ENCODE results near the gene TRIM28. TPM values are rescaled to one million over a fixed set of nuclear protein-coding genes. Genes with fewer than 3 reads are reported as not detected.
A peak's percentile ranks its signal among the peaks of the same experiment; 100 is the strongest.

The TRIM28 gene
- total RNA-seq, 6 donors from 2014 or later: 197 to 283 (median 213) TPM

DNA sequence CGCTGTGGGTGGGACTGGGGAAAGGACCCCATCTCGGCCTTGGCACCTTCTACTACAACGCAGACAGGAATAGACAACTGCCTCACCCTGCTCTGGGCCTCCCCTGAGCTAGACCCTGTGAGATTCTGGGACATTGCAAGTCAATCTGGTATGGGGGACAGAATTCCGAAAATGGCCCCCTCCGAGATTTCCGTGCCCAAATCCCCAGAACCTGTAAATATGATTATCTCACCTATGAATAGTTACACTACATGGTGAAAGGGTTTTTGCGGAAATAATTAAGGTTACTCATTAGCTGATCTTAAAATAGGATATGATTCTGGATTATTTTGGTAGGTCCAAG is 23.6 kb upstream of the TRIM28 start:
- TF ChIP-seq CTCF (IDR thresholded peaks at IDR 0.05): peak in 1 of 6 experiments; percentile 1
- no peak for TF ChIP-seq POLR2AphosphoS5 (IDR thresholded peaks at IDR 0.05)
- peak in 1 of 4 donors; percentile 9 for TF ChIP-seq POLR2A (IDR thresholded peaks at IDR 0.05)
- Histone ChIP-seq H3K4me1 (peaks cover 26 to 45% (median 32%) of the 10 kb centered on the region in 4 donors), H3K36me3 (peaks cover 7 to 22% (median 16%) of the 10 kb centered on the region in 4 donors), H3K27me3 (no peaks in the 10 kb centered on the region), H3K9me3 (no peaks in the 10 kb centered on the region), H3K4me3 (peak overlapping the region; percentile 86 to 99 (median 88)), H3K27ac (peak overlapping the region; percentile 93 to 99 (median 96))
- DNase-seq: no peak
- whole genome bisulfite sequencing, 2 donors: 13 to 16% methylated on average over 3 to 7 of the region's 7 CpGs
- ATAC-seq (ENCODE audit: low FRiP score in 2 of 2): no peak

- no peak for ATAC-seq (ENCODE audit: low FRiP score in 2 of 2)
- Histone ChIP-seq H3K9me3 (no peaks in the 10 kb centered on the region), H3K4me3 (no peak overlapping the region), H3K4me1 (peaks cover 21 to 33% (median 28%) of the 10 kb centered on the region in 4 donors), H3K27me3 (no peaks in the 10 kb centered on the region), H3K27ac (peak overlapping the region in 2 of 4 donors; percentile 4 to 58), H3K36me3 (peaks cover 4 to 9% (median 7%) of the 10 kb centered on the region in 4 donors)
- TF ChIP-seq CTCF (IDR thresholded peaks at IDR 0.05) (no peak), POLR2A (IDR thresholded peaks at IDR 0.05) (no peak), EP300 (IDR thresholded peaks at IDR 0.05) (no peak), POLR2AphosphoS5 (IDR thresholded peaks at IDR 0.05) (no peak)
- no peak for DNase-seq
- WGBS, 2 donors: 63 to 67% methylated on average over 4 of the region's 4 CpGs
Measured at GRCh38 chr19:58521651-58522050, 22.2 kb upstream of the TRIM28 start.

DNA sequence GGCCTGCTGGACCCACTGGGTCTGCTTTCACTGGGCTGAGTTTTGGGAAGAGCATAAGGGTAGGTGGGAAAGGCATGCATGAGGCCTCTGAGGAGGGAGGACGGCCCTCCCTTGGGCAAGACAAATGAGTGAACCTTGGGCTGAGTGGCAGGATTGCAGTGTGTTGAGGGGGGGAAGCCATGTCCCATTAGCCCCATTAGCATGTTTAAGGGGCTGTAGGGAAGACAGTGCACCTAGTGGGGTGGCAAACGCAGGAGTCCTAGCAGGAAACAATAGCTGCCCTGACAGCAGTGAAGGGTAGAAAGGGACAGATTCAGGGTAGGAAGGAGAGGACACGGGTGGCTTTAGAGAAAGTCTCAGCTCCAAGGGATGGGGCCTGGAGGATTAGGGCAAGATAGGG is 21.2 kb upstream of the TRIM28 start:
- H3K4me3 ChIP-seq: no peak overlapping the region
- H3K27me3 ChIP-seq: no peaks in the 10 kb centered on the region
- ATAC-seq (ENCODE audit: low FRiP score in 2 of 2): no peak
- no peak for TF ChIP-seq EP300 (IDR thresholded peaks at IDR 0.05)
- no peak for TF ChIP-seq CTCF (IDR thresholded peaks at IDR 0.05)
- no peak for TF ChIP-seq POLR2A (IDR thresholded peaks at IDR 0.05)
- no peak for TF ChIP-seq POLR2AphosphoS5 (IDR thresholded peaks at IDR 0.05)
- H3K4me1 ChIP-seq: peaks cover 11 to 26% (median 21%) of the 10 kb centered on the region in 4 donors
- no peaks in the 10 kb centered on the region for H3K9me3 ChIP-seq
- DNase-seq: no peak
- 82 to 84% methylated on average over 3 of the region's 3 CpGs for WGBS, 2 donors
- H3K36me3 ChIP-seq: no peaks in the 10 kb centered on the region
- no peak overlapping the region for H3K27ac ChIP-seq

DNA sequence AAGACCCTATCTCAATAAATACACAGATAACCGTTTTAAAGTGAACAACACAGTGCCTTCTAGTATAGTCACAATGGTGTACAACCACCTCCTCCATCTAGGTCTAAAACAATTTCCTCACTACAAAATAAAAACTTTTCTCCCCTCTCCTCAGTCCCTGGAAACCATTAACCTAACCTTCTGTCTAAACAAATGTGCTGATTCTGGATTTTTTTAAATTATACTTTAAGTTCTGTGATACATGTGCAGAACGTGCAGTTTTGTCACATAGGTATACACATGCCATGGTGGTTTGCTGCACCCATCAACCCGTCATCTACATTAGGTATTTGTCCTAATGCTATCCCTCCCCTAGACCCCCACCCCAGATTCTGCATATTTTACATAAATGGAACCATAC is 14.5 kb upstream of the TRIM28 start:
- no peaks in the 10 kb centered on the region for H3K4me1 ChIP-seq
- H3K9me3 ChIP-seq: no peaks in the 10 kb centered on the region
- H3K4me3 ChIP-seq: no peak overlapping the region
- H3K36me3 ChIP-seq: no peaks in the 10 kb centered on the region
- no peaks in the 10 kb centered on the region for H3K27me3 ChIP-seq
- no peak overlapping the region for H3K27ac ChIP-seq
- no peak for ATAC-seq (ENCODE audit: low FRiP score in 2 of 2)
- WGBS, 2 donors: 83% methylated on average over 3 of the region's 3 CpGs
- no peak for TF ChIP-seq EP300 (IDR thresholded peaks at IDR 0.05)
- no peak for TF ChIP-seq CTCF (IDR thresholded peaks at IDR 0.05)
- TF ChIP-seq POLR2AphosphoS5 (IDR thresholded peaks at IDR 0.05): no peak
- no peak for TF ChIP-seq POLR2A (IDR thresholded peaks at IDR 0.05)
- no peak for DNase-seq

- Histone ChIP-seq H3K27me3 (no peaks in the 10 kb centered on the region), H3K9me3 (no peaks in the 10 kb centered on the region), H3K4me1 (no peaks in the 10 kb centered on the region), H3K4me3 (no peak overlapping the region), H3K36me3 (no peaks in the 10 kb centered on the region), H3K27ac (no peak overlapping the region)
- 70 to 75% methylated on average over 10 of the region's 10 CpGs for WGBS, 2 donors
- no peak for ATAC-seq (ENCODE audit: low FRiP score in 2 of 2)
- no peak for DNase-seq
- TF ChIP-seq POLR2A (IDR thresholded peaks at IDR 0.05) (no peak), CTCF (IDR thresholded peaks at IDR 0.05) (no peak), POLR2AphosphoS5 (IDR thresholded peaks at IDR 0.05) (no peak), EP300 (IDR thresholded peaks at IDR 0.05) (no peak)
Measured at GRCh38 chr19:58531034-58531840, 12.6 kb upstream of the TRIM28 start.
